Measurements from ENCODE around the gene METTL25. TPM values are rescaled to one million over a fixed set of nuclear protein-coding genes. Genes with fewer than 3 reads are reported as not detected.

Gene METTL25
- total RNA-seq, 1 experiment from 2014 or later, result 6.3 TPM

DNA sequence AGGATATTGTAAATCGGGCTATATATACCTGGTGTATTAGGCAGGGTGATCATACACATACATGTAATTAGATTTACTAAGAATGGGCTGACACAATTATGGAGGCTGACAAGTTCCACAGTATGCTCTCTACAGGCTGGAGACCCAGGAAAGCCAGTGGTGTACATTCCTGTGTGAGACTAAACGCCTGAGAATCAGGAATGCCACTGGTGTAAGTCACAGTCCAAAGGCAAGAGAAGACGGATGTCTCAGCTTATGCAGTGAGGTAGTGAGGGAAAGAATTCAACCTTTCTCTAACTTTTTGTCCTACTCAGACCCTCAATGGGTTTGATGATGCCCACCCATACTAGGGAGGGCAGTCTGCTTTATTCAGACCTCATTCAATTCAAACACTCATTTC, 57.1 kb downstream of the METTL25 start (continued):
- TF ChIP-seq, protein P1, sequence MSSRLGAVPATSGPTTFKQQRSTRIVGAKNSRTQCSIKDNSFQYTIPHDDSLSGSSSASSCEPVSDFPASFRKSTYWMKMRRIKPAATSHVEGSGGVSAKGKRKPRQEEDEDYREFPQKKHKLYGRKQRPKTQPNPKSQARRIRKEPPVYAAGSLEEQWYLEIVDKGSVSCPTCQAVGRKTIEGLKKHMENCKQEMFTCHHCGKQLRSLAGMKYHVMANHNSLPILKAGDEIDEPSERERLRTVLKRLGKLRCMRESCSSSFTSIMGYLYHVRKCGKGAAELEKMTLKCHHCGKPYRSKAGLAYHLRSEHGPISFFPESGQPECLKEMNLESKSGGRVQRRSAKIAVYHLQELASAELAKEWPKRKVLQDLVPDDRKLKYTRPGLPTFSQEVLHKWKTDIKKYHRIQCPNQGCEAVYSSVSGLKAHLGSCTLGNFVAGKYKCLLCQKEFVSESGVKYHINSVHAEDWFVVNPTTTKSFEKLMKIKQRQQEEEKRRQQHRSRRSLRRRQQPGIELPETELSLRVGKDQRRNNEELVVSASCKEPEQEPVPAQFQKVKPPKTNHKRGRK (CRISPR knock-in tag; IDR thresholded peaks at IDR 0.05; ENCODE audit: borderline replicate concordance), result no peak
- TF ChIP-seq SMAD3 (CRISPR knock-in tag; IDR thresholded peaks at IDR 0.05; ENCODE audit: borderline replicate concordance), result no peak
- no peak for TF ChIP-seq TEAD4 (CRISPR knock-in tag; IDR thresholded peaks at IDR 0.05)
- no peak for TF ChIP-seq ESRRA (CRISPR knock-in tag; IDR thresholded peaks at IDR 0.05; ENCODE audit: borderline replicate concordance)
- no peak for TF ChIP-seq ZNF423 (CRISPR knock-in tag; IDR thresholded peaks at IDR 0.05)
- TF ChIP-seq ATF3 (CRISPR knock-in tag; conservative IDR thresholded peaks at IDR 0.05), result no peak
- no peak for TF ChIP-seq RORB (CRISPR knock-in tag; IDR thresholded peaks at IDR 0.05)

GRCh38 chr12:82425241-82425640, 66.9 kb downstream of the METTL25 start:
- DNase-seq (ENCODE audit: low spot score), result no peak
- ChIA-PET POLR2A (no interaction called here), CTCF (no interaction called here)
- H3K4me3 Mint-ChIP-seq, result no peak overlapping the region
- H3K9me3 Mint-ChIP-seq, result peaks cover 23% of the 10 kb centered on the region
- H3K27me3 Mint-ChIP-seq (ENCODE audit: low read depth), result no peaks in the 10 kb centered on the region
- no peak for ATAC-seq
- H3K27ac Mint-ChIP-seq, result no peak overlapping the region
- TF ChIP-seq NFYB (CRISPR knock-in tag; conservative IDR thresholded peaks at IDR 0.05; ENCODE audit: low read depth) (no peak), OVOL2 (CRISPR knock-in tag; IDR thresholded peaks at IDR 0.05; ENCODE audit: borderline replicate concordance) (no peak), ATF3 (CRISPR knock-in tag; conservative IDR thresholded peaks at IDR 0.05) (no peak), NR3C1 (CRISPR knock-in tag; conservative IDR thresholded peaks at IDR 0.05; ENCODE audit: low read depth) (no peak), CTCF (IDR thresholded peaks at IDR 0.05) (no peak), FOXK1 (CRISPR knock-in tag; IDR thresholded peaks at IDR 0.05) (no peak), USF2 (CRISPR knock-in tag; IDR thresholded peaks at IDR 0.05) (no peak), SMAD3 (CRISPR knock-in tag; IDR thresholded peaks at IDR 0.05; ENCODE audit: borderline replicate concordance) (no peak), CBFB (CRISPR knock-in tag; IDR thresholded peaks at IDR 0.05; ENCODE audit: low read depth) (no peak), ZNF219 (CRISPR knock-in tag; IDR thresholded peaks at IDR 0.05; ENCODE audit: borderline replicate concordance) (no peak), JAZF1 (CRISPR knock-in tag; IDR thresholded peaks at IDR 0.05) (no peak), CREB1 (CRISPR knock-in tag; IDR thresholded peaks at IDR 0.05) (no peak), NFATC4 (CRISPR knock-in tag; IDR thresholded peaks at IDR 0.05) (no peak), HMGA2 (CRISPR knock-in tag; IDR thresholded peaks at IDR 0.05) (no peak), MYBL2 (CRISPR knock-in tag; IDR thresholded peaks at IDR 0.05) (no peak)
- TF ChIP-seq, protein P2, sequence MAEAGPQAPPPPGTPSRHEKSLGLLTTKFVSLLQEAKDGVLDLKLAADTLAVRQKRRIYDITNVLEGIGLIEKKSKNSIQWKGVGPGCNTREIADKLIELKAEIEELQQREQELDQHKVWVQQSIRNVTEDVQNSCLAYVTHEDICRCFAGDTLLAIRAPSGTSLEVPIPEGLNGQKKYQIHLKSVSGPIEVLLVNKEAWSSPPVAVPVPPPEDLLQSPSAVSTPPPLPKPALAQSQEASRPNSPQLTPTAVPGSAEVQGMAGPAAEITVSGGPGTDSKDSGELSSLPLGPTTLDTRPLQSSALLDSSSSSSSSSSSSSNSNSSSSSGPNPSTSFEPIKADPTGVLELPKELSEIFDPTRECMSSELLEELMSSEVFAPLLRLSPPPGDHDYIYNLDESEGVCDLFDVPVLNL (CRISPR knock-in tag; IDR thresholded peaks at IDR 0.05; ENCODE audit: borderline replicate concordance, low read depth), result no peak
- TF ChIP-seq, protein P3, sequence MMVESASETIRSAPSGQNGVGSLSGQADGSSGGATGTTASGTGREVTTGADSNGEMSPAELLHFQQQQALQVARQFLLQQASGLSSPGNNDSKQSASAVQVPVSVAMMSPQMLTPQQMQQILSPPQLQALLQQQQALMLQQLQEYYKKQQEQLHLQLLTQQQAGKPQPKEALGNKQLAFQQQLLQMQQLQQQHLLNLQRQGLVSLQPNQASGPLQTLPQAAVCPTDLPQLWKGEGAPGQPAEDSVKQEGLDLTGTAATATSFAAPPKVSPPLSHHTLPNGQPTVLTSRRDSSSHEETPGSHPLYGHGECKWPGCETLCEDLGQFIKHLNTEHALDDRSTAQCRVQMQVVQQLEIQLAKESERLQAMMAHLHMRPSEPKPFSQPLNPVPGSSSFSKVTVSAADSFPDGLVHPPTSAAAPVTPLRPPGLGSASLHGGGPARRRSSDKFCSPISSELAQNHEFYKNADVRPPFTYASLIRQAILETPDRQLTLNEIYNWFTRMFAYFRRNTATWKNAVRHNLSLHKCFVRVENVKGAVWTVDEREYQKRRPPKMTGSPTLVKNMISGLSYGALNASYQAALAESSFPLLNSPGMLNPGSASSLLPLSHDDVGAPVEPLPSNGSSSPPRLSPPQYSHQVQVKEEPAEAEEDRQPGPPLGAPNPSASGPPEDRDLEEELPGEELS (CRISPR knock-in tag; IDR thresholded peaks at IDR 0.05), result no peak
- H3K36me3 Mint-ChIP-seq, result peaks cover 14% of the 10 kb centered on the region
- no peaks in the 10 kb centered on the region for H3K4me1 Mint-ChIP-seq

Measured in WTC11 (cell line).